SK-N-SH (cell line): ENCODE measurements around the gene GTF2E1.

Experiments
- CTCF ChIP-seq: fragments of 200-600 bp; sonication (generic); IDR thresholded peaks from 2 replicates; pipeline ENCODE4 v1.6.1; 2017; ENCODE audit warnings: antibody characterized with exemption, mild to moderate bottlenecking, moderate library complexity
- JUND ChIP-seq: IDR thresholded peaks from 2 replicates; pipeline ENCODE4 v1.4.0; 2012
- POLR2AphosphoS5 ChIP-seq: IDR thresholded peaks from 2 replicates; pipeline ENCODE4 v1.6.1; 2012; ENCODE audit warnings: low read depth, low read length
- RCOR1 ChIP-seq: fragments of 150-350 bp; IDR thresholded peaks from 2 replicates; pipeline ENCODE4 v1.6.1; 2017; ENCODE audit warnings: antibody characterized with exemption, low read length
- TAF1 ChIP-seq: IDR thresholded peaks from 2 replicates; pipeline ENCODE4 v1.6.1; 2012; ENCODE audit warnings: low read depth, mild to moderate bottlenecking, low read length, moderate library complexity, borderline replicate concordance
- USF2 ChIP-seq: fragments of 150-350 bp; IDR thresholded peaks from 2 replicates; pipeline ENCODE4 v1.6.1; 2017; ENCODE audit warnings: antibody characterized with exemption, low read length, low read depth, borderline replicate concordance

DNA sequence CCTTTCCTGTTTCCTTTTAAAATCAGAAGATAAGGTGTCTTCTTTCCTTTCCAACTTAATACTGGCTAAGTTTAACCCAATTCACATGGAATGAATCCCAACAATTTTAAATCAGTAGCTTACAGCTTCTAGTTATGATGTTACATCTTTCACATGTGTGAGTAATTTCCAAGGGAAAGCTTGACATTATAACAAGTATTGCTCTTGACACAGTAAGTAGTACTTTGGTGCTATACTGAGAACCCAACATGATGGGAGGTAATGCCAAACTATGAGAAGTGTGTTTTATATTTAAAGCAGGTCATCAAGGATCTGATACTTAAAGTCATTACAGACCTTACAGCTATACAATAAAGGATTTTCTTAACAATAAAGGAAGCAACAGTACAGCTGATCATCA lies 29.3 kb upstream of the GTF2E1 start:
- TF ChIP-seq CTCF (no peak), USF2 (no peak), RCOR1 (no peak), TAF1 (no peak), POLR2AphosphoS5 (no peak), JUND (no peak)
